Measurements from ENCODE around the gene PPFIA3. TPM values are rescaled to one million over a fixed set of nuclear protein-coding genes. Genes with fewer than 3 reads are reported as not detected.

PPFIA3 gene
- total RNA-seq, 1 experiment from 2014 or later: 19.1 TPM

DNA sequence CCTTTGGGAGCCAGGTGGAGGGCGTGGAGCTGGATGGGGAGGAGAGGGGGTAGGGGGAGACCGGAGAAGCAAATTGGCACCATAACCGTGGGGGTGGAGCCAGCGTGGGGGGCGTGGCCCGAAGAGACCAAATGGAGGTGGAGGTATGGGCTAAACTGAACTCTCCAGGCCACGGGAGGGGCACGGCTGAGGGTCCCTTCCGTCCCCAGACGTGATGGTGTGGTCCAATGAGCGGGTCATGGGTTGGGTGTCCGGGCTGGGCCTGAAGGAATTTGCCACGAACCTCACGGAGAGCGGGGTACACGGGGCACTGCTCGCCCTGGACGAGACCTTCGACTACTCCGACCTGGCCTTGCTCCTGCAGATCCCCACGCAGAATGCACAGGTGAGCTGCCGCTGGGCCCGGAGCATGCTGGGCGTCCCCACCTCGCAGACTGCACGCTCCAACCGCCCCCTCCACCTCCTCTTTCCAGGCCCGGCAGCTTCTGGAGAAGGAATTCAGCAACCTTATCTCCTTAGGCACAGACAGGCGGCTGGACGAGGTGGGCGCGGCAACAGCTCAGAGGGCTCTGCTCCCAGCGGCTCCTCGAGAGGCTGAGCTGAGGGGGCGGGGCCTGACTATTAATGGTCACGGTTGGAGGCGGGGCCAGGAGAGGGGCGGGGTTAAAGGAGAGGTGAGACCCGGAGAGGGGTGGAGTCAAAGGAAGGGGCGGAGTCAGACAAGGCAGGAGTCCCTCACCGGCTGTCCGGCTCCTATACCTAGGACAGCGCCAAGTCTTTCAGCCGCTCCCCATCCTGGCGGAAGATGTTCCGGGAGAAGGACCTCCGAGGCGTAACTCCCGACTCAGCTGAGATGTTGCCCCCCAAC, 29.7 kb downstream of the PPFIA3 start:
- Mint-ChIP-seq H3K4me3 (peak overlapping the region; percentile 87 to 96), H3K4me1 (peaks cover 21 to 47% of the 10 kb centered on the region in 2 experiments), H3K9me3 (no peaks in the 10 kb centered on the region; a peak in 1 of 5 replicates), H3K36me3 (ENCODE audit: insufficient read depth in 1 of 3, low read depth in 3 of 3) (peaks cover 0 to 5% (median 0%) of the 10 kb centered on the region in 3 experiments; a peak in 3 of 7 replicates), H3K27ac (peak overlapping the region in 2 of 3 experiments; percentile 90 to 96; a peak in 6 of 7 replicates), H3K27me3 (ENCODE audit: low read depth) (peaks cover 21% of the 10 kb centered on the region)
- no peak overlapping the region for H2BK15ac ChIP-seq (ENCODE audit: low read depth, low read length)
- DNase-seq: peak; percentile 99
- H3K79me1 ChIP-seq (ENCODE audit: insufficient read depth, low read depth, low read length, poor library complexity, severe bottlenecking): no peaks in the 10 kb centered on the region
- no peaks in the 10 kb centered on the region for H3K79me2 ChIP-seq (ENCODE audit: insufficient read depth, low read length)
- no peak overlapping the region for H2BK12ac ChIP-seq (ENCODE audit: insufficient read length, low read depth, low read length)
- H3K9me3 ChIP-seq (ENCODE audit: control insufficient read depth, low read depth, low read length): no peaks in the 10 kb centered on the region
- no peak overlapping the region for H3T11ph ChIP-seq (ENCODE audit: low read length)
- H3K14ac ChIP-seq (ENCODE audit: insufficient read depth, low read length): no peak overlapping the region
- no peak overlapping the region for H4K91ac ChIP-seq (ENCODE audit: insufficient read length, low read depth, low read length)
- H3K27ac ChIP-seq (ENCODE audit: insufficient read length, low read depth, low read length): no peak overlapping the region
- H3K23me2 ChIP-seq (ENCODE audit: insufficient read length, low read depth, low read length, poor library complexity, severe bottlenecking): peaks cover 17% of the 10 kb centered on the region
- H4K20me1 ChIP-seq (ENCODE audit: control insufficient read depth, insufficient read depth, insufficient read length): no peaks in the 10 kb centered on the region
- no peak overlapping the region for H2AK5ac ChIP-seq (ENCODE audit: insufficient read length, low read length)
- H3K23ac ChIP-seq (ENCODE audit: insufficient read length, low read depth, low read length): no peak overlapping the region
- no peak overlapping the region for H2BK20ac ChIP-seq (ENCODE audit: low read depth, low read length, poor library complexity, severe bottlenecking)
- H2AFZ ChIP-seq (ENCODE audit: low read length): no peak overlapping the region
- TF ChIP-seq, protein P1, sequence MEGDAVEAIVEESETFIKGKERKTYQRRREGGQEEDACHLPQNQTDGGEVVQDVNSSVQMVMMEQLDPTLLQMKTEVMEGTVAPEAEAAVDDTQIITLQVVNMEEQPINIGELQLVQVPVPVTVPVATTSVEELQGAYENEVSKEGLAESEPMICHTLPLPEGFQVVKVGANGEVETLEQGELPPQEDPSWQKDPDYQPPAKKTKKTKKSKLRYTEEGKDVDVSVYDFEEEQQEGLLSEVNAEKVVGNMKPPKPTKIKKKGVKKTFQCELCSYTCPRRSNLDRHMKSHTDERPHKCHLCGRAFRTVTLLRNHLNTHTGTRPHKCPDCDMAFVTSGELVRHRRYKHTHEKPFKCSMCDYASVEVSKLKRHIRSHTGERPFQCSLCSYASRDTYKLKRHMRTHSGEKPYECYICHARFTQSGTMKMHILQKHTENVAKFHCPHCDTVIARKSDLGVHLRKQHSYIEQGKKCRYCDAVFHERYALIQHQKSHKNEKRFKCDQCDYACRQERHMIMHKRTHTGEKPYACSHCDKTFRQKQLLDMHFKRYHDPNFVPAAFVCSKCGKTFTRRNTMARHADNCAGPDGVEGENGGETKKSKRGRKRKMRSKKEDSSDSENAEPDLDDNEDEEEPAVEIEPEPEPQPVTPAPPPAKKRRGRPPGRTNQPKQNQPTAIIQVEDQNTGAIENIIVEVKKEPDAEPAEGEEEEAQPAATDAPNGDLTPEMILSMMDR (conservative IDR thresholded peaks at IDR 0.05): no peak
- peak overlapping the region; percentile 5 for H3K18ac ChIP-seq (ENCODE audit: insufficient read length, low read depth, low read length)
- H4K8ac ChIP-seq (replicated peaks; ENCODE audit: insufficient read length, low read depth, low read length): no peak overlapping the region
- H3K4me1 ChIP-seq (ENCODE audit: insufficient read depth, low read length): no peaks in the 10 kb centered on the region
- no peak overlapping the region for H4K5ac ChIP-seq (ENCODE audit: insufficient read length, low read depth, low read length)
- H3K9ac ChIP-seq (ENCODE audit: extremely low read depth, insufficient read length, low read length): peak overlapping the region; percentile 5
- peak overlapping the region; percentile 57 for H3K4me2 ChIP-seq (ENCODE audit: insufficient read depth, insufficient read length, low read length)
- no CpG with 5 or more reads among the region's 49 CpGs for WGBS (ENCODE audit: extremely low coverage, insufficient read length, low lambda C conversion rate)
- no peak overlapping the region for H3K4ac ChIP-seq (ENCODE audit: low read depth, low read length)
- no peak overlapping the region for H2BK5ac ChIP-seq (ENCODE audit: insufficient read length, low read length)
- no peaks in the 10 kb centered on the region; the same call in 1 of the 2 replicates for H3K27me3 ChIP-seq (ENCODE audit: insufficient read depth, low read length)
- H3K56ac ChIP-seq (ENCODE audit: insufficient read length, low read depth, low read length): no peak overlapping the region
- no peak overlapping the region for H2BK120ac ChIP-seq (ENCODE audit: low read depth, low read length, poor library complexity, severe bottlenecking)
